Mesenchymal stem cell (in vitro differentiated cells and primary cell): Measurements from ENCODE around the gene PCBD2.

Source experiments
- DNase-seq: peaks from one replicate; pipeline ENCODE4 v3.0.0-alpha.2; 2013
- H2AFZ ChIP-seq: one replicate; pipeline ENCODE4 v1.6.1; 2013; ENCODE audit warnings: low read depth, mild to moderate bottlenecking, control low read depth, inconsistent platforms, low read length, moderate library complexity
- H2AK5ac ChIP-seq: 2 replicates; pipeline ENCODE4 v1.6.1; 2013; ENCODE audit warnings: low read length, moderate library complexity, mild to moderate bottlenecking, inconsistent platforms; ENCODE audit not compliant: severe bottlenecking
- H2BK120ac ChIP-seq: one replicate; pipeline ENCODE4 v1.6.1; 2013; ENCODE audit warnings: low read depth, mild to moderate bottlenecking, inconsistent platforms, low read length, moderate library complexity
- H2BK12ac ChIP-seq, 2 experiments: one replicate each; pipeline ENCODE4 v1.6.1; 2013; ENCODE audit warnings: inconsistent platforms in 2 of 2, low read length in 2 of 2, mild to moderate bottlenecking in 2 of 2, moderate library complexity in 2 of 2, control low read depth in 1 of 2
- H2BK15ac ChIP-seq: one replicate; pipeline ENCODE4 v1.6.1; 2013; ENCODE audit warnings: mild to moderate bottlenecking, low read depth, inconsistent platforms; ENCODE audit not compliant: poor library complexity, severe bottlenecking
- H2BK5ac ChIP-seq: 2 replicates; pipeline ENCODE4 v1.6.1; 2013; ENCODE audit warnings: low read depth, mild to moderate bottlenecking, low read length, control low read depth, inconsistent platforms; ENCODE audit not compliant: poor library complexity, severe bottlenecking
- H3K14ac ChIP-seq, 2 experiments: one replicate each; pipeline ENCODE4 v1.6.1; 2013; ENCODE audit warnings: inconsistent platforms in 2 of 2, low read length in 2 of 2, control low read depth in 1 of 2, mild to moderate bottlenecking in 1 of 2, moderate library complexity in 1 of 2
- H3K18ac ChIP-seq, 2 experiments: one replicate each; pipeline ENCODE4 v1.6.1; 2013; ENCODE audit warnings: inconsistent platforms in 2 of 2, low read length in 2 of 2, control low read depth in 1 of 2, low read depth in 1 of 2, mild to moderate bottlenecking in 1 of 2
- H3K23ac ChIP-seq, 2 experiments: one replicate each; pipeline ENCODE4 v1.6.1; 2013; ENCODE audit warnings: inconsistent platforms in 2 of 2, low read length in 2 of 2, mild to moderate bottlenecking in 2 of 2, moderate library complexity in 2 of 2, control low read depth in 1 of 2
- H3K27ac ChIP-seq: 2 replicates; pipeline ENCODE4 v1.5.1; 2013; ENCODE audit warnings: mild to moderate bottlenecking, moderate library complexity, low read length, control low read depth, inconsistent platforms; ENCODE audit not compliant: poor library complexity, severe bottlenecking
- H3K27me3 ChIP-seq, 2 experiments: 2 replicates each; pipeline versions ENCODE4 v1.6.1 to v1.7.0; 2013; ENCODE audit warnings: low read length in 2 of 2, mild to moderate bottlenecking in 2 of 2, moderate library complexity in 2 of 2, control low read depth in 1 of 2, inconsistent platforms in 1 of 2; ENCODE audit not compliant: control insufficient read depth in 1 of 2, insufficient read depth in 1 of 2
- H3K36me3 ChIP-seq, 2 experiments: 2 replicates each; pipeline versions ENCODE4 v1.6.1 to v1.7.0; 2013; ENCODE audit warnings: low read length in 2 of 2, control low read depth in 1 of 2, inconsistent platforms in 1 of 2, low read depth in 1 of 2, mild to moderate bottlenecking in 1 of 2; ENCODE audit not compliant: insufficient read depth in 2 of 2, control insufficient read depth in 1 of 2
- H3K4ac ChIP-seq, 2 experiments: one replicate each; pipeline ENCODE4 v1.6.1; 2013; ENCODE audit warnings: inconsistent platforms in 2 of 2, low read length in 2 of 2, mild to moderate bottlenecking in 2 of 2, moderate library complexity in 2 of 2, control low read depth in 1 of 2, low read depth in 1 of 2
- H3K4me1 ChIP-seq: 2 replicates; pipeline ENCODE4 v1.6.1; 2013; ENCODE audit warnings: low read depth, low read length, control low read depth; ENCODE audit not compliant: control insufficient read depth, insufficient read depth
- H3K4me2 ChIP-seq: 2 replicates; pipeline ENCODE4 v1.6.1; 2013; ENCODE audit warnings: low read length, mild to moderate bottlenecking, inconsistent platforms; ENCODE audit not compliant: poor library complexity, severe bottlenecking
- H3K4me3 ChIP-seq, 2 experiments: 2 replicates each; pipeline versions ENCODE4 v1.5.1 to v1.7.0; 2013; ENCODE audit warnings: low read length in 2 of 2, mild to moderate bottlenecking in 2 of 2, control low read depth in 1 of 2, low read depth in 1 of 2; ENCODE audit not compliant: insufficient read depth in 1 of 2
- H3K79me1 ChIP-seq: replicated peaks from 2 replicates; pipeline ENCODE4 v1.6.1; 2013; ENCODE audit warnings: mild to moderate bottlenecking, control low read depth, low read length, inconsistent platforms; ENCODE audit not compliant: poor library complexity, severe bottlenecking
- H3K9ac ChIP-seq: 2 replicates; pipeline ENCODE4 v1.7.0; 2013; ENCODE audit warnings: mild to moderate bottlenecking, low read length, moderate library complexity
- H3K9me3 ChIP-seq: 2 replicates; pipeline ENCODE4 v1.7.0; 2013; ENCODE audit warnings: mild to moderate bottlenecking, low read length; ENCODE audit not compliant: control insufficient read depth
- H4K8ac ChIP-seq: one replicate; pipeline ENCODE4 v1.6.1; 2013; ENCODE audit warnings: inconsistent platforms, mild to moderate bottlenecking, low read length, moderate library complexity
- H4K91ac ChIP-seq: one replicate; pipeline ENCODE4 v1.6.1; 2013; ENCODE audit warnings: mild to moderate bottlenecking, low read length, inconsistent platforms
- WGBS: methylation state at CpG from one replicate; pipeline ENCODE4 v1.1.7; 2013; ENCODE audit warnings: mixed read lengths; 5-methylcytosine and 5-hydroxymethylcytosine counted together

The PCBD2 gene

DNA sequence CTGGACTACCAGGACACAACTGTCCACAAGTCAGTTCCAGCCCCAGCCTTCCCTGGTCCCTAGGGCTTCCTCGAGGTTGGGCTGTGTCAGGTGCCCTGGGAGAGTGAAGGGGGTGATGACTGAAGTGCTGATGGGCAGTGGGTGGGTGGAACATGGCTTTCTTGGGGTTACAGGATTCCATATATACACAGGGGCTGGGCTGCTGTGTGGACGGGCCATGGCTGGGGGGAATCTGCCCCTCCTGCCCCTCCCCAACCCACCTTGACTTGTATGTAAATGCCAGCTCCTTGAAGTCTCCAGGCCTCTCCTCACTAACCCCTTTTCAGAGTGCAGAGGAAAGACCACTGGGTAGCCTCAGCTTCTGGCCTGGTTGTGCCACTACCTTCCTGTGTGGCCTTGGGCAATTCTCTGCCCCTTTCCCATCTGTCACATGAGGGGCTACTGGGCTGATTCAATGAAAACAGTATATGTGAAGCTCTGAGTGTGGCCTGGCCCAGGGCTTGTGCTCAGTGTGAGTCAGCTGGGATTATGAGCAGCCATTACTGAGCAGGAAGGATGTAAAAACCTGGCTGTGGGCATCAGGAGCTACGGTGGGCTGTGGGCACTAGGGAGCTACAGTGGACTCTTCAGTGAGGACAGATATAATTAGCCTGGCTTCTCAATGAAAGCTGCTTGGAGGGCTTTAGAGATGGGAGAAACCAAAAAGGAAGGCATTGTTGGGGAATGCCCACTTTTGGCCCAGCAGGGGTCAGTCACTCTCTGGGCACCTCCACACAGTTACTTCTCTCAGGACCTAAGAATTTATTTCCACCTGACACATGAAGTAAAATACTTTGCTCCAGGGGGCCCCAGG is 105.8 kb downstream of the PCBD2 start:
- Histone ChIP-seq H3K4me1 (no peaks in the 10 kb centered on the region), H3K14ac (no peak overlapping the region), H2AFZ (no peak overlapping the region), H3K4ac (no peak overlapping the region), H3K9ac (no peak overlapping the region), H3K18ac (no peak overlapping the region), H3K4me3 (no peak overlapping the region), H3K4me2 (no peak overlapping the region), H4K91ac (no peak overlapping the region), H3K36me3 (no peaks in the 10 kb centered on the region), H3K9me3 (no peaks in the 10 kb centered on the region), H2AK5ac (no peak overlapping the region), H4K8ac (no peak overlapping the region), H3K27ac (no peak overlapping the region), H3K27me3 (peaks cover 0 to 16% of the 10 kb centered on the region in 2 experiments), H2BK5ac (no peak overlapping the region), H3K23ac (no peak overlapping the region), H2BK12ac (no peak overlapping the region), H2BK120ac (no peak overlapping the region), H3K79me1 (no peaks in the 10 kb centered on the region), H2BK15ac (no peak overlapping the region)
- DNase-seq: no peak
- 80% methylated on average over 3 of the region's 3 CpGs for WGBS

DNA sequence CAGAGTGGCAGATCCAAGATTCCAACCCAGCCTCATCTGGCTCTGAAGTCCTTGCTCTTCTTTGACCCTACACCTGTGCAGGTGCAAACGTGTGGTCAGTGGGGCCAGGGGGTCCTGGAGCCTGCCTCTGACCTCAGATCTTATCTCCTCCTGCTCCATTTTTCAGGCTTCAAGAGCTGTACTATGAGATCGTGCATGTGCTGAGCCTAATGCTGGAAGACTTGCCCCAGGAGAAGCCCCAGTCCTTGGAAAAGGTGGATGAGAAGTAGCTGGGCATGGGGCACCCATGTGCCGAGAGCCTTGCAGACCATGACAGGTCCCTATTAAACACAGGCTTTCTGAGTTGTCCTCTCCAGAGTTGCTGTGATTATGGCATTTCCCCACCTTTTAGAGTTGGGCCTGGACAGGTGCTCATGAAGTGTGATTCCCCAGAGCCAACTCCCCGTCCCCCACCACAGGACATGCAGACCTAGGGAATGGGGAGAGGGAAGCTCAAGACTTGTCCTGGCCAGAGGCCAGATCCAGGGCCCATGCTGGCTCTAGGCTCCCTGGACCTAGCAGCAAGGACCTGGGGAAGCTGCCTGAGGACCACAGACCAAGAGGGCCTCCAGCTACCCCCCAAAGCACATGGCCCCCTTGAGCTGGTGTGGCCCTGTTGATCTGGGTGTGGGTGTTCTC is 106.6 kb downstream of the PCBD2 start:
- H3K9ac ChIP-seq: no peak overlapping the region

GRCh38 chr5:135012033-135012588 is 107.2 kb downstream of the PCBD2 start:
- Histone ChIP-seq H3K4me2 (no peak overlapping the region), H2BK12ac (no peak overlapping the region), H2BK15ac (no peak overlapping the region), H3K27me3 (peaks cover 0 to 16% of the 10 kb centered on the region in 2 experiments), H2AFZ (no peak overlapping the region), H4K8ac (no peak overlapping the region), H2BK120ac (no peak overlapping the region), H3K9me3 (no peaks in the 10 kb centered on the region), H3K4me1 (no peaks in the 10 kb centered on the region), H3K36me3 (no peaks in the 10 kb centered on the region), H2BK5ac (no peak overlapping the region), H2AK5ac (no peak overlapping the region), H3K4me3 (no peak overlapping the region), H3K23ac (no peak overlapping the region), H3K9ac (no peak overlapping the region), H3K4ac (no peak overlapping the region), H3K18ac (no peak overlapping the region), H3K27ac (no peak overlapping the region), H3K14ac (no peak overlapping the region), H4K91ac (no peak overlapping the region), H3K79me1 (no peaks in the 10 kb centered on the region)
- WGBS: 85% methylated on average over 2 of the region's 2 CpGs
- DNase-seq: no peak

More for the DNA sequence above, 106.6 kb downstream of the PCBD2 start:
- Histone ChIP-seq H3K18ac (no peak overlapping the region), H3K4me2 (no peak overlapping the region), H3K27ac (no peak overlapping the region), H4K8ac (no peak overlapping the region), H3K36me3 (no peaks in the 10 kb centered on the region), H3K4me3 (no peak overlapping the region), H2BK15ac (no peak overlapping the region), H2BK12ac (no peak overlapping the region), H3K14ac (no peak overlapping the region), H2BK120ac (no peak overlapping the region), H4K91ac (no peak overlapping the region), H3K4me1 (no peaks in the 10 kb centered on the region), H2AFZ (no peak overlapping the region), H3K79me1 (no peaks in the 10 kb centered on the region), H2AK5ac (no peak overlapping the region), H3K9me3 (no peaks in the 10 kb centered on the region), H3K4ac (no peak overlapping the region), H2BK5ac (no peak overlapping the region), H3K23ac (no peak overlapping the region), H3K27me3 (peaks cover 0 to 16% of the 10 kb centered on the region in 2 experiments)
- WGBS: 84% methylated on average over 3 of the region's 4 CpGs
- DNase-seq: no peak
